GM23338 (cell line): ENCODE data around the gene NDOR1.

Source experiments
- EZH2 ChIP-seq: fragments of 200-600 bp; sonication (generic); IDR thresholded peaks from one replicate; pipeline ENCODE4 v1.8.0; 2017; ENCODE audit warnings: antibody characterized with exemption, mild to moderate bottlenecking, low read depth; ENCODE audit not compliant: unreplicated experiment
- POLR2AphosphoS5 ChIP-seq: IDR thresholded peaks from 2 replicates; pipeline ENCODE4 v1.6.1; 2016; ENCODE audit warnings: antibody characterized with exemption, low read depth
- TF ChIP-seq, protein P1 (sequence below), 2 experiments: fragments of 200-600 bp in 1 of 2; sonication (generic) in 1 of 2; conservative IDR thresholded peaks; 2 replicates each; pipeline versions ENCODE4 v1.5.1 to v1.6.1; 2016 to 2017; ENCODE audit warnings: antibody characterized with exemption in 2 of 2, low read depth in 2 of 2, mild to moderate bottlenecking in 2 of 2, moderate library complexity in 1 of 2
- TF ChIP-seq, protein P2 (sequence below): IDR thresholded peaks from one replicate; pipeline ENCODE4 v1.6.1; 2018; ENCODE audit warnings: antibody characterized with exemption; ENCODE audit not compliant: unreplicated experiment

GRCh38 chr9:137221095-137221505, 15.6 kb downstream of the NDOR1 start:
- TF ChIP-seq EZH2 (no peak), POLR2AphosphoS5 (no peak)
- TF ChIP-seq, protein P1, sequence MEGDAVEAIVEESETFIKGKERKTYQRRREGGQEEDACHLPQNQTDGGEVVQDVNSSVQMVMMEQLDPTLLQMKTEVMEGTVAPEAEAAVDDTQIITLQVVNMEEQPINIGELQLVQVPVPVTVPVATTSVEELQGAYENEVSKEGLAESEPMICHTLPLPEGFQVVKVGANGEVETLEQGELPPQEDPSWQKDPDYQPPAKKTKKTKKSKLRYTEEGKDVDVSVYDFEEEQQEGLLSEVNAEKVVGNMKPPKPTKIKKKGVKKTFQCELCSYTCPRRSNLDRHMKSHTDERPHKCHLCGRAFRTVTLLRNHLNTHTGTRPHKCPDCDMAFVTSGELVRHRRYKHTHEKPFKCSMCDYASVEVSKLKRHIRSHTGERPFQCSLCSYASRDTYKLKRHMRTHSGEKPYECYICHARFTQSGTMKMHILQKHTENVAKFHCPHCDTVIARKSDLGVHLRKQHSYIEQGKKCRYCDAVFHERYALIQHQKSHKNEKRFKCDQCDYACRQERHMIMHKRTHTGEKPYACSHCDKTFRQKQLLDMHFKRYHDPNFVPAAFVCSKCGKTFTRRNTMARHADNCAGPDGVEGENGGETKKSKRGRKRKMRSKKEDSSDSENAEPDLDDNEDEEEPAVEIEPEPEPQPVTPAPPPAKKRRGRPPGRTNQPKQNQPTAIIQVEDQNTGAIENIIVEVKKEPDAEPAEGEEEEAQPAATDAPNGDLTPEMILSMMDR (conservative IDR thresholded peaks at IDR 0.05; ENCODE audit: low read depth in 2 of 2), result no peak; a peak in 1 of 4 replicates
- TF ChIP-seq, protein P2, sequence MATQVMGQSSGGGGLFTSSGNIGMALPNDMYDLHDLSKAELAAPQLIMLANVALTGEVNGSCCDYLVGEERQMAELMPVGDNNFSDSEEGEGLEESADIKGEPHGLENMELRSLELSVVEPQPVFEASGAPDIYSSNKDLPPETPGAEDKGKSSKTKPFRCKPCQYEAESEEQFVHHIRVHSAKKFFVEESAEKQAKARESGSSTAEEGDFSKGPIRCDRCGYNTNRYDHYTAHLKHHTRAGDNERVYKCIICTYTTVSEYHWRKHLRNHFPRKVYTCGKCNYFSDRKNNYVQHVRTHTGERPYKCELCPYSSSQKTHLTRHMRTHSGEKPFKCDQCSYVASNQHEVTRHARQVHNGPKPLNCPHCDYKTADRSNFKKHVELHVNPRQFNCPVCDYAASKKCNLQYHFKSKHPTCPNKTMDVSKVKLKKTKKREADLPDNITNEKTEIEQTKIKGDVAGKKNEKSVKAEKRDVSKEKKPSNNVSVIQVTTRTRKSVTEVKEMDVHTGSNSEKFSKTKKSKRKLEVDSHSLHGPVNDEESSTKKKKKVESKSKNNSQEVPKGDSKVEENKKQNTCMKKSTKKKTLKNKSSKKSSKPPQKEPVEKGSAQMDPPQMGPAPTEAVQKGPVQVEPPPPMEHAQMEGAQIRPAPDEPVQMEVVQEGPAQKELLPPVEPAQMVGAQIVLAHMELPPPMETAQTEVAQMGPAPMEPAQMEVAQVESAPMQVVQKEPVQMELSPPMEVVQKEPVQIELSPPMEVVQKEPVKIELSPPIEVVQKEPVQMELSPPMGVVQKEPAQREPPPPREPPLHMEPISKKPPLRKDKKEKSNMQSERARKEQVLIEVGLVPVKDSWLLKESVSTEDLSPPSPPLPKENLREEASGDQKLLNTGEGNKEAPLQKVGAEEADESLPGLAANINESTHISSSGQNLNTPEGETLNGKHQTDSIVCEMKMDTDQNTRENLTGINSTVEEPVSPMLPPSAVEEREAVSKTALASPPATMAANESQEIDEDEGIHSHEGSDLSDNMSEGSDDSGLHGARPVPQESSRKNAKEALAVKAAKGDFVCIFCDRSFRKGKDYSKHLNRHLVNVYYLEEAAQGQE, result no peak
